DMS114 treated with DMSO at 0.1 percent for 48 hours (cell line): ENCODE measurements around the gene SHISAL1.

Experiments
- DNase-seq: peaks from one replicate; lab custom pipeline; 2025; ENCODE audit not compliant: unreplicated experiment; lab: John Stamatoyannopoulos, UW

SHISAL1 gene

GRCh38 chr22:44197271-44197670, 115.5 kb downstream of the SHISAL1 start:
- no peak for DNase-seq

GRCh38 chr22:44196731-44197131, 116.0 kb downstream of the SHISAL1 start:
- no peak for DNase-seq

GRCh38 chr22:44196241-44196640, 116.5 kb downstream of the SHISAL1 start:
- DNase-seq, result no peak

DNA sequence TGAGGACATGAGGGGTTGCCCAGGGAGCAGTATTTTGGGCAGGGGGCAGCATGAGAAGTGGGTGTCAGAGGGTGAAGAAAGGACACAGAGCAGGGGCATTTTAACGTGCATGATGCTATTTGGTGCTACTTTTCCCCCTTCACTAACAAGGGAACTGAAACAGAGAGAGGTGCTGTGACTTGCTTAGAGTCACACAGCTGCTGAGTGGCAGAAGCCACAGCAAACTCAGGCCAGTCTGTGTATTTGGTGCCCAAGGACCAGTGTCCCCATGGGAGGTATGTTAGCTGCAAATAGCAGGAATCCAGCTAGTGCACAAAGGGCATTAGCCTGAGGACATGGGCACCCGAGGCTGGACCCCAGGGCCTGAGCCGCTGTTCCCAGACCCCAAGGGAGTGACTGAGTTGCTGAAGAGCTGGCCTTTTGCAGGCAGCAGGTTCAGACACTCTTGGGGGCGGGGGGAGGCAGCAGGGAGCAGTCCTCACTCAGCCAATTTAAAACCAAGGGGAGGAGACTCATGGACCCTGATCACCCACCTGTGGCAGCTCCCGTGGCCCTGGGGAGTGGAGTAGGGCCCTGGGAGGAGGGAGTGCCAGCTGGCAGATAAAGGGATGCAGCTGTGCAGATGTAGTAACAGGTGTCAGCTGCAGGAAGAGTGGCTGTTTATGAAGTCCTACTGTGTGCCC, 117.4 kb downstream of the SHISAL1 start:
- DNase-seq, result no peak

- DNase-seq, result no peak
Observed at GRCh38 chr22:44194569-44194968, 118.2 kb downstream of the SHISAL1 start.
